Cortex of kidney (tissue), 1 donor: ENCODE results near the gene PXT1.

Experiments used
- DNase-seq: peaks from one replicate; lab custom pipeline; 2025; lab: John Stamatoyannopoulos, UW

The PXT1 gene

GRCh38 chr6:36346486-36347273 lies 96.0 kb downstream of the PXT1 start:
- DNase-seq: no peak

- DNase-seq: no peak
These were observed 96.8 kb downstream of the PXT1 start for GRCh38 chr6:36345681-36346466.

- DNase-seq: no peak
These were observed 99.5 kb downstream of the PXT1 start for GRCh38 chr6:36343109-36343680.

- no peak for DNase-seq
These were observed 101.8 kb downstream of the PXT1 start for GRCh38 chr6:36340618-36341454.
